ENCODE results near the gene PALLD. TPM values are rescaled to one million over a fixed set of nuclear protein-coding genes. Genes with fewer than 3 reads are reported as not detected.

The PALLD gene
- total RNA-seq, 1 donor from 2014 or later: 22.9 TPM

- intact Hi-C loops (cut with micrococcal nuclease): no loop called here
- no peaks in the 10 kb centered on the region for H3K27me3 Mint-ChIP-seq (ENCODE audit: insufficient read depth)
- H3K4me1 Mint-ChIP-seq (ENCODE audit: low read depth): peaks cover 6% of the 10 kb centered on the region
- H3K4me3 Mint-ChIP-seq: no peak overlapping the region
- no peak for DNase-seq (ENCODE audit: low spot score)
- H3K36me3 Mint-ChIP-seq (ENCODE audit: low read depth): no peaks in the 10 kb centered on the region
- no peaks in the 10 kb centered on the region for H3K9me3 Mint-ChIP-seq
- H3K27ac Mint-ChIP-seq: no peak overlapping the region
Observed at GRCh38 chr4:168908851-168909273, 412.0 kb downstream of the PALLD start.

DNA sequence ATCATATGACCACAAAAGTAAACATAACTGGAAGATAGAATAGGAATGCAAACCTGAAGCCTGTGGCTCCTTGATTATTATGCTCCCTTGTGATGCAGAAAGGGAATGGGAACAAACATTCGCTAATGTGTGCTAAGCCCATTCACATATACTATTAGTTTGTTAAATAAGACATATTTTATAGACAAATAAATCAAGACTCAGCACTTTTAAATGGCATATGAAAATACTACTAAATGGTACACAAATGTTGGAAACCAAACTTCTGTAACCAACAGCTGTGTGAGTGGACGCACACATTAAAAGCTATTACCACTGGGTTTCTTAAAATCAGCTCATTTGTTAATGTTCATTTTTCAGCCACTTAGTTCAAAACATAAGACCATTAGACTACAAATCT, 417.2 kb downstream of the PALLD start:
- no peaks in the 10 kb centered on the region for H3K4me1 Mint-ChIP-seq (ENCODE audit: low read depth)
- peaks cover 2% of the 10 kb centered on the region for H3K27me3 Mint-ChIP-seq (ENCODE audit: insufficient read depth)
- H3K36me3 Mint-ChIP-seq (ENCODE audit: low read depth): no peaks in the 10 kb centered on the region
- no peak overlapping the region for H3K4me3 Mint-ChIP-seq
- no peaks in the 10 kb centered on the region for H3K9me3 Mint-ChIP-seq
- intact Hi-C loops (cut with micrococcal nuclease): no loop called here
- no peak overlapping the region for H3K27ac Mint-ChIP-seq
- DNase-seq (ENCODE audit: low spot score): no peak

GRCh38 chr4:168917138-168917779, 420.4 kb downstream of the PALLD start:
- Mint-ChIP-seq H3K36me3 (ENCODE audit: low read depth) (no peaks in the 10 kb centered on the region), H3K27ac (no peak overlapping the region), H3K4me1 (ENCODE audit: low read depth) (no peaks in the 10 kb centered on the region), H3K9me3 (no peaks in the 10 kb centered on the region), H3K27me3 (ENCODE audit: insufficient read depth) (peaks cover 2% of the 10 kb centered on the region), H3K4me3 (no peak overlapping the region)
- DNase-seq (ENCODE audit: low spot score): no peak
- intact Hi-C loops (cut with micrococcal nuclease): loop anchor here (1.0 to 5.0 kb wide), 5 partner anchors 50 to 734 kb away; no protein-coding TSS in a partner anchor

- H3K27ac Mint-ChIP-seq: no peak overlapping the region
- no peak for DNase-seq (ENCODE audit: low spot score)
- peaks cover 5% of the 10 kb centered on the region for H3K4me1 Mint-ChIP-seq (ENCODE audit: low read depth)
- H3K36me3 Mint-ChIP-seq (ENCODE audit: low read depth): peaks cover 3% of the 10 kb centered on the region
- intact Hi-C loops (cut with micrococcal nuclease): loop anchor here (5.0 kb wide), 3 partner anchors 53 to 692 kb away; partner anchors contain the start of gene NEK1
- no peak overlapping the region for H3K4me3 Mint-ChIP-seq
- peaks cover 2% of the 10 kb centered on the region for H3K27me3 Mint-ChIP-seq (ENCODE audit: insufficient read depth)
- H3K9me3 Mint-ChIP-seq: no peaks in the 10 kb centered on the region
Observed at GRCh38 chr4:168919706-168920324, 423.0 kb downstream of the PALLD start.

DNA sequence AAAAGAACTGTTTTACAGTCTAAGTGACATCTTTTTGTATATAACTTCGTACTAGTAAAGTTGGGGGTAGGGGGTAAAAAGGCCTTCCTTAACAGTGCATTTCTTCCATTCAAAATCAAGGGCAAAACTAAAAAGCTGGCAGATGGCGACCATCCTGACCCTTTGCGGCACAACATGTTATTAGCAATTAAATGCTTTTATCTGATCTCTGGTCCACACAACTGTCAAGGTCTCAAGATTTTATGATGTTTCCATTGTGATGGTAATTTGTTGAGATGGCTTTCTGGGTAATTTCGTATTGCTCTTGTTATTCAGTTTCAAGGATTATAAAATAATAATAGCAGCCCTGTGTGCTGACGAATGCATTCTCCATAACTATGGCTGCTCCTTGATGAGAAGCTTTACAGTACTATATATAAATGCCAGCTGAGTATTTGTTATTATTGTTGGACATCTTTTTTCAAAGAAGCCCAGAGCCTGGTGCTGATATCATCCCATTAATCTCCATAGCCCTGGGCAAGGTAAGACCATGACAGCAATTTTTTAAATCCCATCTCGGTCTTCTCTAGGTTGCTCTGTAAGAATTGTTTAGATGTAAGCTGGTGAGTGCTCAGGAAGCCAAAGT, 423.7 kb downstream of the PALLD start:
- H3K9me3 Mint-ChIP-seq: no peaks in the 10 kb centered on the region
- peaks cover 3% of the 10 kb centered on the region for H3K36me3 Mint-ChIP-seq (ENCODE audit: low read depth)
- no peak for DNase-seq (ENCODE audit: low spot score)
- peaks cover 5% of the 10 kb centered on the region for H3K4me1 Mint-ChIP-seq (ENCODE audit: low read depth)
- H3K4me3 Mint-ChIP-seq: no peak overlapping the region
- intact Hi-C loops (cut with micrococcal nuclease): loop anchor here (5.0 kb wide), 1 partner anchor 692 kb away; the partner anchor contains the start of gene NEK1
- H3K27ac Mint-ChIP-seq: no peak overlapping the region
- peaks cover 2% of the 10 kb centered on the region for H3K27me3 Mint-ChIP-seq (ENCODE audit: insufficient read depth)

DNA sequence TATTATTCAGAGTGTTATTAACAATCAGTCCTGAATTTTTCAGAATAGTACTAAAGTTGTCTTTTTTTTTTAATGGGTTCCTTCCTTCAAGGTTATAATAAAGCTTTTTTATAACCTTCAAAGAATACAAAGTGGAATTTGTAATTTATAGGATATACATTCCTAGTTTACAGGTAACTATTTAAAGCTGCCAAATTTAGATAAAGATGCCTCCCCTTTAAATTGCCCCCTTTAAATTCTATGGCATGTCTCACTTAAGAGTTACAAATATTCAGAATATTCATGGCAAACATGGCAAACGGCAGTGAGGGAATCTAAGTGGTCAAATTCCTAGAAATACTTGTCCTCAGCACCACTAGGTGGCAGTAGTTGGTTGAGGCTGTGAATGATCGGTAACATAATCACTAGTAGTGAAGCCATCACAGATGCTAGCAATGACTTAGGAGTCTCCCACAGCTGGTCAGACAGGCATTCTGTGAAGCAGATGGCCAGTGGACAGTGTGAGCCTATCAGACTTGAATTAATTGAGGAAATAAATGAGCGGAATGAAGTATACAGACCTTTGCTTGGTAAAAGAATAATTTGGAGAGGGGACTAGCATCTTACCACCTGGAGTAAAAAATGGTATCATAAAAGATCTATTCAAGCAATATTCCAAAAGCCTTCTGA, 426.8 kb downstream of the PALLD start:
- intact Hi-C loops (cut with micrococcal nuclease): loop anchor here (1.0 to 5.0 kb wide), 6 partner anchors 82 to 689 kb away; partner anchors contain the start of gene NEK1
- Mint-ChIP-seq H3K4me1 (ENCODE audit: low read depth) (peaks cover 5% of the 10 kb centered on the region), H3K27me3 (ENCODE audit: insufficient read depth) (no peaks in the 10 kb centered on the region), H3K36me3 (ENCODE audit: low read depth) (peaks cover 5% of the 10 kb centered on the region), H3K9me3 (no peaks in the 10 kb centered on the region), H3K27ac (no peak overlapping the region), H3K4me3 (no peak overlapping the region)
- DNase-seq (ENCODE audit: low spot score): peak; percentile 17

DNA sequence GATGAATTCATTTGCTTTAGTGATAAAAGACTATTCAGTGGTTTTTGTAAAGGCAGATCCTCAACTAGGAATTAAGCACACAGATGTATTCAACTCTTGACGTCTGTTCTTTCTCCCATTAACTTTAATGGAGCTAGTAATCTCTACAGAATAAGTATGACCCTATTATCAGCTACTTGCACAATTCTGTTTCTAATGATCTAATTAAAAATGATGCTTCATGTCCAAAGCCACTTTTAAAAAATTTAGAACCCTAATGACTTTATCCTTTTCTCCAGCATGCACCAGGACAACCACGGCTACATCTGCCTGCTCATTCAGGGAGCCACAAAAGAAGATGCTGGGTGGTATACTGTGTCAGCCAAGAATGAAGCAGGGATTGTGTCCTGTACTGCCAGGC, 427.8 kb downstream of the PALLD start:
- Mint-ChIP-seq H3K4me1 (ENCODE audit: low read depth) (peaks cover 5% of the 10 kb centered on the region), H3K36me3 (ENCODE audit: low read depth) (peaks cover 5% of the 10 kb centered on the region), H3K9me3 (no peaks in the 10 kb centered on the region), H3K27ac (no peak overlapping the region), H3K4me3 (no peak overlapping the region), H3K27me3 (ENCODE audit: insufficient read depth) (no peaks in the 10 kb centered on the region)
- intact Hi-C loops (cut with micrococcal nuclease): loop anchor here (5.0 kb wide), 1 partner anchor 688 kb away; the partner anchor contains the start of gene NEK1
- DNase-seq (ENCODE audit: low spot score): no peak

GRCh38 chr4:168925789-168926490, 429.1 kb downstream of the PALLD start:
- no peaks in the 10 kb centered on the region for H3K27me3 Mint-ChIP-seq (ENCODE audit: insufficient read depth)
- H3K4me1 Mint-ChIP-seq (ENCODE audit: low read depth): peaks cover 5% of the 10 kb centered on the region
- H3K4me3 Mint-ChIP-seq: no peak overlapping the region
- intact Hi-C loops (cut with micrococcal nuclease): no loop called here
- H3K9me3 Mint-ChIP-seq: peaks cover 4% of the 10 kb centered on the region
- H3K27ac Mint-ChIP-seq: no peak overlapping the region
- H3K36me3 Mint-ChIP-seq (ENCODE audit: low read depth): peaks cover 5% of the 10 kb centered on the region
- DNase-seq (ENCODE audit: low spot score): no peak

- Mint-ChIP-seq H3K9me3 (peaks cover 28% of the 10 kb centered on the region), H3K27me3 (ENCODE audit: insufficient read depth) (no peaks in the 10 kb centered on the region), H3K4me1 (ENCODE audit: low read depth) (peaks cover 5% of the 10 kb centered on the region), H3K27ac (no peak overlapping the region), H3K4me3 (no peak overlapping the region), H3K36me3 (ENCODE audit: low read depth) (peaks cover 9% of the 10 kb centered on the region)
- intact Hi-C loops (cut with micrococcal nuclease): no loop called here
- no peak for DNase-seq (ENCODE audit: low spot score)
Observed at GRCh38 chr4:168928346-168928745, 431.5 kb downstream of the PALLD start.

GRCh38 chr4:168928875-168929274, 432.0 kb downstream of the PALLD start:
- H3K27ac Mint-ChIP-seq: no peak overlapping the region
- intact Hi-C loops (cut with micrococcal nuclease): no loop called here
- peaks cover 2% of the 10 kb centered on the region for H3K4me1 Mint-ChIP-seq (ENCODE audit: low read depth)

DNA sequence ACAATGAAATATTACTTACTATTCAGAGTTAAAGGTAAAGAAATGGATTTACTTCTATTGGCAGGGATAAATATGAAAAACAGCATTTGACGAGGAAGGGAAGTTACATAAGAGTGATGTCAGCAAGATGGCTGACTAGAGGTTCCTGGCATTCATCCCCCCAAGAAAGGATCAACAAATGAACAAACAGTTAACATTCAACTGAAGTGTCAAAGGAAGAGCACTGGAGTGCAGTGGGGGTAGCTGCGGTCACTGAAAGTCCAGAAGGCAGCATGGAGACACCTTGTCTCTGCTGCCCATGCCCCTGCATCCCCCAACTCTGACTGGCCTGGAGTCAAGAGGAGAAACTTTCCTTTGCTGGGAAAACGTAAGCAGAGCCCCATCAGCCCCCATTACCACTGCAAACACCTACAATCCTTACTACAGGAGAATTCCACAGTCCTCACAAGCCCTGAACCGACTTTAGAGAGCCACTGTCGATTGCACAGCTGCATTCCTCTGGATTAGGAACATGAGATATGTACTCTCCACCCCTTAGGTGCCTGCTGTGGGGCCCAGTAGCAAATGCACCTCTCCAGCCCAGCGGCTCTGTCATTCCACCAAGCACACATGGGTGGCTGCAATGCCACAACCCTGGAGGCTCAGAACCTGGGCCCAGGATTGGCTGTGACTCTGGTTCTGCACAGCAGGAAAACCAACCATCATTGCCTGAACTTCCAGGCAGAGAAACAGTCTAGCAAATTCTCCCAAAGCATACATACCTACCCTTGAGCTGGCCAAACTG, 433.8 kb downstream of the PALLD start:
- no peak for DNase-seq (ENCODE audit: low spot score)
- Mint-ChIP-seq H3K36me3 (ENCODE audit: low read depth) (peaks cover 6% of the 10 kb centered on the region), H3K27me3 (ENCODE audit: insufficient read depth) (peaks cover 2% of the 10 kb centered on the region), H3K9me3 (peaks cover 42% of the 10 kb centered on the region), H3K27ac (no peak overlapping the region), H3K4me1 (ENCODE audit: low read depth) (no peaks in the 10 kb centered on the region), H3K4me3 (no peak overlapping the region)
- intact Hi-C loops (cut with micrococcal nuclease): no loop called here

More at GRCh38 chr4:168928875-168929274, 432.0 kb downstream of the PALLD start:
- Mint-ChIP-seq H3K27me3 (ENCODE audit: insufficient read depth) (no peaks in the 10 kb centered on the region), H3K4me3 (no peak overlapping the region), H3K9me3 (peaks cover 34% of the 10 kb centered on the region), H3K36me3 (ENCODE audit: low read depth) (peaks cover 6% of the 10 kb centered on the region)
- no peak for DNase-seq (ENCODE audit: low spot score)

DNA sequence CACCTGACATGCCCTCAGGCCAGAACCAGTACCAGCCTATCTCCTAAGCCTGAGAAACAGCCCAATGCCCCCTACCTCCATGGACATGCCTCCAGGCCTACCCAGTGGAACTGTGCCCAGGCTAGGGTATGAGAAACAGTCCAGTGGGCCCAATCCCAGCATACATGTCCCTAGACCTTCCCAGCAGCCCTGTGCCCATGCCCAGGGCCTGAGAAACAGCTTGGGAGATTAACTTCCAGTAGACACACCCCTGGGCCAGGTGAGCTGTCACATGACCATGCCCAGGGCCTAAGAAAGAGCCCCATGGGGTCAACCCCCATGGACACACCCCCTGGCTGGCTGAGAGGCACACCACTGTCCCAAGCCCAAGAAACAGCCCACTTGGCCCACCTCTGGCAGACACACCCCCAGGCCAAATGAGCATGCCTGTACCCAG, 434.4 kb downstream of the PALLD start:
- DNase-seq (ENCODE audit: low spot score): no peak
- intact Hi-C loops (cut with micrococcal nuclease): no loop called here
- no peak overlapping the region for H3K27ac Mint-ChIP-seq
- peaks cover 2% of the 10 kb centered on the region for H3K27me3 Mint-ChIP-seq (ENCODE audit: insufficient read depth)
- H3K4me1 Mint-ChIP-seq (ENCODE audit: low read depth): no peaks in the 10 kb centered on the region
- peaks cover 6% of the 10 kb centered on the region for H3K36me3 Mint-ChIP-seq (ENCODE audit: low read depth)
- H3K4me3 Mint-ChIP-seq: no peak overlapping the region
- H3K9me3 Mint-ChIP-seq: peaks cover 42% of the 10 kb centered on the region

All from activated T-helper 1 cell treated with anti-CD3 and anti-CD28 coated beads, Interleukin-12 subunit alpha, Interleukin-12 subunit beta, Interleukin-2, Interleukin-4 antibody, amounts not matched to agents 30 ng/mL and 10 ng/mL and 1 ng/mL, durations not matched to agents 14 hours and 24 hours and 36 hours (primary cell).